ENCODE results near the gene SHROOM3.
"Not testable (repeated sequence)": the region's sequence is repeated elsewhere in the genome, so short reads cannot be mapped to it uniquely, and the experiment has no call there.

SHROOM3 gene

DNA sequence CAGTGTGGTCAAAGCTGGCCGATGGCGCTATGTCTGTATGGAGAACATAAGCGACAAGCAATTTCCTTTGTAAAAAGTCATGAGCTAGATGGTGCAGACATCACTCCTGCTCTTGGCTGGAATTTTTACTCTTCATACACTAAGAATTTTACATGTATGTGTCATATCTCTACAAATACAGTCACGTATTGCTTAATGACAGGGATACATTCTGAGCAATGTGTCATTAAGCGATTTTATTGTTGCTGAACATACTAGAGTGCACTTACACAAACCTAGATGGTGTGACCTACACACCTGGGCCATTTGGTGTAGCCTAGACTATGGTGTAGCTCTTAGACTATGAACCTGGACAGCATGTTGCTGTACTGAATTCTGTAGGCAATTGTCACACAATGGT lies 277.5 kb downstream of the SHROOM3 start:
- H3K27ac ChIP-seq (ENCODE audit: low read depth, low read length) = no peak overlapping the region
- H3K4me1 ChIP-seq (ENCODE audit: control insufficient read depth in 1 of 2, insufficient read depth in 2 of 2, low read length in 2 of 2) = peaks cover 8 to 11% of the 10 kb centered on the region in 2 donors
- H3K9me3 ChIP-seq (ENCODE audit: control insufficient read depth in 1 of 2, low read length in 2 of 2) = no peaks in the 10 kb centered on the region
- no peak overlapping the region for H3K4me3 ChIP-seq (ENCODE audit: low read depth in 1 of 2, low read length in 2 of 2)
- H3K9ac ChIP-seq (ENCODE audit: low read depth in 1 of 2, low read length in 2 of 2) = no peak overlapping the region
- peaks cover 6 to 16% of the 10 kb centered on the region in 2 donors for H3K36me3 ChIP-seq (ENCODE audit: control insufficient read depth in 1 of 2, insufficient read depth in 2 of 2, low read length in 2 of 2)
- H3K27me3 ChIP-seq (ENCODE audit: control insufficient read depth in 1 of 2, insufficient read depth in 2 of 2, low read length in 2 of 2) = no peaks in the 10 kb centered on the region

DNA sequence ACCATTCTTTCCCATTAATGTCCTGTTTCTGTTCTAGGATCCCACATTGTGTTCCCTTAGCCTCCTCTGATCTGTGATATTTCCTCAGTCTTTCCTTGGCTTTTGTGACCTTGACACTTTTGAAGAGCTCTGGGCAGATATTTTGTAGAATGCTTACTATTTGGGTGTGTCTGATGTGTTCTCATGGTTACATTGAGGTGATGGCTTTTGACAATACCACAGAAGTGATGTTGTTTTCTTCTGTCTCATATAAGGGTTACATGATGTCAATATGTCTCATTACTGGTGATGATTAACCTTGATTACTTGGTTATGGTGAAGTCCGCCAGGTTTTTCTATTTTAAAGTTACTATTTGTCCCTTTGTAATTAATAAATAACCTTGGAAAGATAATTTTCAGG lies 279.2 kb downstream of the SHROOM3 start:
- Histone ChIP-seq H3K4me3 (ENCODE audit: low read depth in 1 of 2, low read length in 2 of 2) (no peak overlapping the region), H3K4me1 (ENCODE audit: control insufficient read depth in 1 of 2, insufficient read depth in 2 of 2, low read length in 2 of 2) (peaks cover 3 to 8% of the 10 kb centered on the region in 2 donors), H3K36me3 (ENCODE audit: control insufficient read depth in 1 of 2, insufficient read depth in 2 of 2, low read length in 2 of 2) (peaks cover 6 to 16% of the 10 kb centered on the region in 2 donors), H3K27me3 (ENCODE audit: control insufficient read depth in 1 of 2, insufficient read depth in 2 of 2, low read length in 2 of 2) (no peaks in the 10 kb centered on the region), H3K27ac (ENCODE audit: low read depth, low read length) (no peak overlapping the region), H3K9me3 (ENCODE audit: control insufficient read depth in 1 of 2, low read length in 2 of 2) (no peaks in the 10 kb centered on the region), H3K9ac (ENCODE audit: low read depth in 1 of 2, low read length in 2 of 2) (no peak overlapping the region)

DNA sequence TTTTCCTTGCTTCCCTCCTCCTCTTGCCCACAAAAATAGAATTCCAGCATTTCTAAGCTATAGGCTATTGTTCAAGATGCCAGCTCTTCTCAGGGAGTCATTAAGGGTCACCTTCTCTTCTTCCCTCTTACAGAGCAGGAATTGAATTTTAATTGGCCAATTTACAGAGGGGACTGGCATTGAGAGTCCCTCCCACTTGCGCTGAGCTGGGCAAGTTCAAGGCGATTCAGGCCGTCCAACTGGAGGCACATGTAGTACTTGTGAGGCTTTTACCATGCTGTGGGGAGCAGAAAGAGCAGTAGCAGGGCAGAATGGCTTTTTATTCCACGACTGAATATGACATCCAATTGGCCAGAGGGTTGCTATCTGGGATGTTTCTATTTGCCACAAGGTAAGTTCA lies 281.0 kb downstream of the SHROOM3 start:
- H3K27me3 ChIP-seq (ENCODE audit: control insufficient read depth in 1 of 2, insufficient read depth in 2 of 2, low read length in 2 of 2) = no peaks in the 10 kb centered on the region
- H3K4me1 ChIP-seq (ENCODE audit: control insufficient read depth in 1 of 2, insufficient read depth in 2 of 2, low read length in 2 of 2) = peaks cover 0 to 8% of the 10 kb centered on the region in 2 donors
- peaks cover 2 to 10% of the 10 kb centered on the region in 2 donors for H3K36me3 ChIP-seq (ENCODE audit: control insufficient read depth in 1 of 2, insufficient read depth in 2 of 2, low read length in 2 of 2)
- H3K9me3 ChIP-seq (ENCODE audit: control insufficient read depth in 1 of 2, low read length in 2 of 2) = no peaks in the 10 kb centered on the region
- no peak overlapping the region for H3K27ac ChIP-seq (ENCODE audit: low read depth, low read length)
- H3K4me3 ChIP-seq (ENCODE audit: low read depth in 1 of 2, low read length in 2 of 2) = no peak overlapping the region
- H3K9ac ChIP-seq (ENCODE audit: low read depth in 1 of 2, low read length in 2 of 2) = no peak overlapping the region

DNA sequence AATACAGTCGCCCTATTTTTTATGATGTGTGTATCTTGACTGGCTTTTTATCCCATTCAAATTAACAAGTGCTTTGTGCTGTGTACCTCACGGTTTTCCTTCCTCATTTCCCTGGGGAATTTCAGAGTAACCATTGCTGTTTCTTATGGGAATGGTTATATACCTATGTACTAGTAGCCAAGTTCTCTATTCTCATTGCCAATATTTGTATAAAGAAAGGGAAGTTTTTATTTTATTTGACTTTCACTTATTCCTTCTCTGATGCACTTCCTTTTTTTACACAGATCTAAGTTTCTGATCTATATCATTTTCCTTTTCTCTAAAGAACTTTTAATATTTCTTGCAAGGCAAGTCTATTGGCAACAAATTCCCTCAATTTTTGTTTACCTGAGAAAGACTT lies 281.6 kb downstream of the SHROOM3 start:
- Histone ChIP-seq H3K4me1 (ENCODE audit: control insufficient read depth in 1 of 2, insufficient read depth in 2 of 2, low read length in 2 of 2) (peaks cover 0 to 8% of the 10 kb centered on the region in 2 donors), H3K9me3 (ENCODE audit: control insufficient read depth in 1 of 2, low read length in 2 of 2) (no peaks in the 10 kb centered on the region), H3K27ac (ENCODE audit: low read depth, low read length) (no peak overlapping the region), H3K9ac (ENCODE audit: low read depth in 1 of 2, low read length in 2 of 2) (no peak overlapping the region), H3K36me3 (ENCODE audit: control insufficient read depth in 1 of 2, insufficient read depth in 2 of 2, low read length in 2 of 2) (peaks cover 0 to 8% of the 10 kb centered on the region in 2 donors), H3K4me3 (ENCODE audit: low read depth in 1 of 2, low read length in 2 of 2) (no peak overlapping the region), H3K27me3 (ENCODE audit: control insufficient read depth in 1 of 2, insufficient read depth in 2 of 2, low read length in 2 of 2) (no peaks in the 10 kb centered on the region)

DNA sequence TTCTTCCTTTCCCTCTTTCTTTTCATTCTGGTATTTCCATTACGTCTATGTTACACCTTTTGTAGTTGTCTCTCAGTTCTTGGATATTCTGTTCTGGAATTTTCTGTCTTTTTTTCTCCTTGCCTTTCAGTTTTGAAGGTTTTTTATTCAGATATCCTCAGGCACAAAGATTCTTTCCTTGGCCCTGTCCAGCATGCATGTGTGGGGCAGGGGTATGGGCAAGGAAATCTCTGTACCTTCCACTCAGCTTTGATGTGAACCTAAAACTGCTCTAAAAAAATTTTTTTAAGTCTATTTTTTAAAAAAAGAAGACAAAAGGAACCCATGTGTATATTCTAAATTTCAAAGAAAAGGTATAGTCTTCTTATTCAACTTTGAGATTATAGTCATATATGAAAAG lies 282.4 kb downstream of the SHROOM3 start:
- Histone ChIP-seq H3K27me3 (ENCODE audit: control insufficient read depth in 1 of 2, insufficient read depth in 2 of 2, low read length in 2 of 2) (no peaks in the 10 kb centered on the region), H3K4me1 (ENCODE audit: control insufficient read depth in 1 of 2, insufficient read depth in 2 of 2, low read length in 2 of 2) (peaks cover 0 to 8% of the 10 kb centered on the region in 2 donors), H3K27ac (ENCODE audit: low read depth, low read length) (no peak overlapping the region), H3K4me3 (ENCODE audit: low read depth in 1 of 2, low read length in 2 of 2) (no peak overlapping the region), H3K9me3 (ENCODE audit: control insufficient read depth in 1 of 2, low read length in 2 of 2) (no peaks in the 10 kb centered on the region), H3K9ac (ENCODE audit: low read depth in 1 of 2, low read length in 2 of 2) (no peak overlapping the region), H3K36me3 (ENCODE audit: control insufficient read depth in 1 of 2, insufficient read depth in 2 of 2, low read length in 2 of 2) (peaks cover 0 to 5% of the 10 kb centered on the region in 2 donors)

DNA sequence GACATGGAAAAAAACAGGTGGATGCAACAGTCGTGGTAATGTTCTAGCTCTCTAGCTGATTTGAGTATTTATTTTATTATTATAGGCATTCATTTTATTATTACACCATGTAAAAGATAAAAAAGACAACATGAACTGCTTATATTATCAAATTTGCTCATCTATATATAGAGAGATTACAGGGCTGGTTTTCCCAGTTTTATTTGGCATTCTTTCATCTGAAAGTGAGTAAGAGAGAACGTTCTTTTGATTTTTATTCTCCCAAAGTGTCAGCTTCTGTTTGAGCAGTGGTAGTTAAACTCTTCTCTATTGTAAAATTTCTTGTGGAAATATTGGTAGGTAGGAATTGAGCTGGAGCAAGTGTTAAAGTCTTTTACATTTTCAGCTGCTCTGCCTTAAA lies 283.0 kb downstream of the SHROOM3 start:
- no peaks in the 10 kb centered on the region for H3K36me3 ChIP-seq (ENCODE audit: control insufficient read depth in 1 of 2, insufficient read depth in 2 of 2, low read length in 2 of 2)
- no peaks in the 10 kb centered on the region for H3K27me3 ChIP-seq (ENCODE audit: control insufficient read depth in 1 of 2, insufficient read depth in 2 of 2, low read length in 2 of 2)
- no peak overlapping the region for H3K9ac ChIP-seq (ENCODE audit: low read depth in 1 of 2, low read length in 2 of 2)
- H3K9me3 ChIP-seq (ENCODE audit: control insufficient read depth in 1 of 2, low read length in 2 of 2) = no peaks in the 10 kb centered on the region
- no peak overlapping the region for H3K27ac ChIP-seq (ENCODE audit: low read depth, low read length)
- H3K4me3 ChIP-seq (ENCODE audit: low read depth in 1 of 2, low read length in 2 of 2) = no peak overlapping the region
- peaks cover 0 to 10% of the 10 kb centered on the region in 2 donors for H3K4me1 ChIP-seq (ENCODE audit: control insufficient read depth in 1 of 2, insufficient read depth in 2 of 2, low read length in 2 of 2)

DNA sequence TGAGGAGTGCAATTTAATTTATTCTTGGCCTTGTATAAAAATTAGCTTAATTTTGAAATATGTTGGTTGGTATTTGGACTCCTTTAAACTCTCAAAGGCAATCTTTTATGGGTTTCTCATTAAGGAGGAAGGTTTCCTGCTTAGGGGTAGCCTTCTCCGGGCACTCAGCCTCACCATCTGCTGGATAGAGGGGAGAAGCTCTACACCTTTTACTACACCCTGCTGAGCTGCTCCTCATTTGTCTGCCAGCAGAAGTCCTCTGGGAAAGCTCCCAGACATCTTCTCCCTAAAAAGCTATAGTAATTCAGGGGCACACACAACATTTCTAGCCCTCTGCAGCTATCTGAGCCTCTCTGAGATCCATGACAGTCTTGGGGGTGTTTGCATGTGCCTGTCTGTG lies 283.8 kb downstream of the SHROOM3 start:
- H3K36me3 ChIP-seq (ENCODE audit: control insufficient read depth in 1 of 2, insufficient read depth in 2 of 2, low read length in 2 of 2) = no peaks in the 10 kb centered on the region
- peaks cover 0 to 12% of the 10 kb centered on the region in 2 donors for H3K4me1 ChIP-seq (ENCODE audit: control insufficient read depth in 1 of 2, insufficient read depth in 2 of 2, low read length in 2 of 2)
- no peak overlapping the region for H3K9ac ChIP-seq (ENCODE audit: low read depth in 1 of 2, low read length in 2 of 2)
- H3K27me3 ChIP-seq (ENCODE audit: control insufficient read depth in 1 of 2, insufficient read depth in 2 of 2, low read length in 2 of 2) = no peaks in the 10 kb centered on the region
- H3K4me3 ChIP-seq (ENCODE audit: low read depth in 1 of 2, low read length in 2 of 2) = no peak overlapping the region
- no peaks in the 10 kb centered on the region for H3K9me3 ChIP-seq (ENCODE audit: control insufficient read depth in 1 of 2, low read length in 2 of 2)
- no peak overlapping the region for H3K27ac ChIP-seq (ENCODE audit: low read depth, low read length)

DNA sequence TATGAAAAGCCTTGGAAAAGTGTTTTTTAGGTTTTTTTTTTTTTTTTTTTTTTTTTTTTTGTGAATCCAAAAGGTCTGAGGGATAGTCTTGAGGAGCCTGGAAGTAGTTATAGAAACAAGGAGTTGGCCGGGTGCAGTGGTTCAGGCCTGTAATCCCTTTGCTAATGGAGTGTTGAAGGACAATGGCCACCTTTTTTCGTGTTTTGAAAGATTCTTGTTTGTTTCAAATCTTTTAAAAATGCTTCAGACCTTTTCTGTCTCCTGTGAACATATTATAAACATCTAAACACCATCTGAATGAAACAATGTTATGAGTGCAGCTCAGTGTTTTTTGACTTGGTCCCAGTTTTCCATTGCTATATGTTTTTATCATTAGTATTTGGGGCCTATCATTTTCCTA lies 285.1 kb downstream of the SHROOM3 start:
- no peaks in the 10 kb centered on the region for H3K9me3 ChIP-seq (ENCODE audit: control insufficient read depth in 1 of 2, low read length in 2 of 2)
- no peaks in the 10 kb centered on the region for H3K27me3 ChIP-seq (ENCODE audit: control insufficient read depth in 1 of 2, insufficient read depth in 2 of 2, low read length in 2 of 2)
- H3K4me3 ChIP-seq (ENCODE audit: low read depth in 1 of 2, low read length in 2 of 2) = no peak overlapping the region
- H3K36me3 ChIP-seq (ENCODE audit: control insufficient read depth in 1 of 2, insufficient read depth in 2 of 2, low read length in 2 of 2) = no peaks in the 10 kb centered on the region
- peaks cover 0 to 7% of the 10 kb centered on the region in 2 donors for H3K4me1 ChIP-seq (ENCODE audit: control insufficient read depth in 1 of 2, insufficient read depth in 2 of 2, low read length in 2 of 2)
- no peak overlapping the region for H3K9ac ChIP-seq (ENCODE audit: low read depth in 1 of 2, low read length in 2 of 2)
- no peak overlapping the region for H3K27ac ChIP-seq (ENCODE audit: low read depth, low read length)

DNA sequence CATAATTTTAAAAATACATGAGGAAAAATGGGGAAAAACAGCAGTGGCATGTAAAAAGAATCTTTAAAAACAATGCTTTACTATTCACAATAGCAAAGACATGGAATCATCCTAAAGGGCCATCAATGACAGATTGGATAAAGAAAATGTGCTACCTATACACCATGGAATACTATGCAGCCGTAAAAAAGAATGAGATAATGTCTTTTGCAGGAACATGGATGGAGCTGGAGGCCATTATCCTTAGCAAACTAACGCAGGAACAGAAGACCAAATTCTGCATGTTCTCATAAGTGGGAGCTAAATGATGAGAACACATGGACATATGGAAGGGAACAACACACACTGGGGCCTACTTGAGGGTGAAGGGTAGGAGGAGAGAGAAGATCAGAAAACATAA lies 287.1 kb downstream of the SHROOM3 start:
- H3K27ac ChIP-seq (ENCODE audit: low read depth, low read length); H3K36me3 ChIP-seq (ENCODE audit: control insufficient read depth in 1 of 2, insufficient read depth in 2 of 2, low read length in 2 of 2); H3K4me3 ChIP-seq (ENCODE audit: low read depth in 1 of 2, low read length in 2 of 2); H3K9ac ChIP-seq (ENCODE audit: low read depth in 1 of 2, low read length in 2 of 2); H3K27me3 ChIP-seq (ENCODE audit: control insufficient read depth in 1 of 2, insufficient read depth in 2 of 2, low read length in 2 of 2); H3K9me3 ChIP-seq (ENCODE audit: control insufficient read depth in 1 of 2, low read length in 2 of 2); H3K4me1 ChIP-seq (ENCODE audit: control insufficient read depth in 1 of 2, insufficient read depth in 2 of 2, low read length in 2 of 2): not testable (repeated sequence)

DNA sequence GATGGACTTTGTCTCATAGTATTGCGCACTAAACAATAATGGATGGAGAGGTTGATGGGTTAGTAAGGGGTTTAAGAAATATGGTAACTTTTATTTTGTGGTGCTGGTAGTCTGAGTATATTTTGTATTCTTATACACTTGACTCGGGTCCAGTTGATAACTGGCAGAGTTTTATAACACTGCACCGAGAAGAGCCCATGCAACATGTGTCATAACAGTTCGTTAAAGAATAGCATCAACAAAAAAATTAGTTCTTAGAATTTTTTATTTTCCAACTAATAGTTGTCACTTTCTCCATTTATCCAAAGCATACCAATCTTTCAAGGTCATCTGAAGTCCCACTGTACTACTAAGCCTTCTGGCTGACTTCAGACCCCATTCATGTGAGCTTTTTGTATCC lies 287.8 kb downstream of the SHROOM3 start:
- H3K9me3 ChIP-seq (ENCODE audit: control insufficient read depth in 1 of 2, low read length in 2 of 2) = no peaks in the 10 kb centered on the region
- no peaks in the 10 kb centered on the region for H3K36me3 ChIP-seq (ENCODE audit: control insufficient read depth in 1 of 2, insufficient read depth in 2 of 2, low read length in 2 of 2)
- H3K4me1 ChIP-seq (ENCODE audit: control insufficient read depth in 1 of 2, insufficient read depth in 2 of 2, low read length in 2 of 2) = peaks cover 0 to 7% of the 10 kb centered on the region in 2 donors
- H3K4me3 ChIP-seq (ENCODE audit: low read depth in 1 of 2, low read length in 2 of 2) = no peak overlapping the region
- H3K27me3 ChIP-seq (ENCODE audit: control insufficient read depth in 1 of 2, insufficient read depth in 2 of 2, low read length in 2 of 2) = no peaks in the 10 kb centered on the region
- no peak overlapping the region for H3K9ac ChIP-seq (ENCODE audit: low read depth in 1 of 2, low read length in 2 of 2)
- no peak overlapping the region for H3K27ac ChIP-seq (ENCODE audit: low read depth, low read length)

DNA sequence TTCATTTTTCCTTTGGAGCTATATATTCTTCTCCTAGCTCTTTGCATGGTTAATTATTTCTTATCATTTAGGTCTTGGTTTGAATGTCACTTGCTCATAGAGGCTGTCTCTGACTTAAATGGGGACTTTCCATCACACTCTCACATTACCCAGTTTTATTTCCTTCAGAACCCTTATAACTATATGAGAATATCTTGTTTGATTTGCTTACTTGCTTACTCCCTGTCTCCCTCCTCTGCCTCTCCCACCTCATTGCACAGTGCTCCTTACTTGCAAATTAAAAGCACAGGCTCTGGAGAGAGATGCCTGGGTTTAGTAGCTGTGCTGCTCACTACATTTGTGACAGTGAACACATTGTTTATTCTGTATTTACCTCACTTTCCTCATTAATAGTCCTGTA lies 288.3 kb downstream of the SHROOM3 start:
- no peak overlapping the region for H3K9ac ChIP-seq (ENCODE audit: low read depth in 1 of 2, low read length in 2 of 2)
- no peaks in the 10 kb centered on the region for H3K9me3 ChIP-seq (ENCODE audit: control insufficient read depth in 1 of 2, low read length in 2 of 2)
- peaks cover 0 to 7% of the 10 kb centered on the region in 2 donors for H3K4me1 ChIP-seq (ENCODE audit: control insufficient read depth in 1 of 2, insufficient read depth in 2 of 2, low read length in 2 of 2)
- H3K27ac ChIP-seq (ENCODE audit: low read depth, low read length) = no peak overlapping the region
- no peaks in the 10 kb centered on the region for H3K27me3 ChIP-seq (ENCODE audit: control insufficient read depth in 1 of 2, insufficient read depth in 2 of 2, low read length in 2 of 2)
- no peaks in the 10 kb centered on the region for H3K36me3 ChIP-seq (ENCODE audit: control insufficient read depth in 1 of 2, insufficient read depth in 2 of 2, low read length in 2 of 2)
- H3K4me3 ChIP-seq (ENCODE audit: low read depth in 1 of 2, low read length in 2 of 2) = no peak overlapping the region

Measured in duodenal mucosa (tissue), 2 donors.